Frontal cortex (tissue), 4 donors: Measurements from ENCODE around the gene NKX2-4. TPM values are rescaled to one million over a fixed set of nuclear protein-coding genes. Genes with fewer than 3 reads are reported as not detected.

Experiments used
- DNase-seq, 2 donors: peaks; one replicate each; pipeline ENCODE4 v3.0.0; 2012; ENCODE audit warnings: low spot score in 2 of 2
- FAIRE-seq: peaks from 2 replicates; lab custom pipeline; 2012; peaks lifted over from hg19 to GRCh38; lab: Jason Lieb, UNC
- total RNA-seq: library from RNA; depleted of rRNA; stranded (reverse); fragments of >200 nt; gene quantifications from one replicate; pipeline ENCODE4 v1.2.3, GENCODE V29; 2014
- donor health status: control.
- donor health status: control.
- donor health status: control.

Gene NKX2-4
- total RNA-seq, 1 donor from 2014 or later = not detected

DNA sequence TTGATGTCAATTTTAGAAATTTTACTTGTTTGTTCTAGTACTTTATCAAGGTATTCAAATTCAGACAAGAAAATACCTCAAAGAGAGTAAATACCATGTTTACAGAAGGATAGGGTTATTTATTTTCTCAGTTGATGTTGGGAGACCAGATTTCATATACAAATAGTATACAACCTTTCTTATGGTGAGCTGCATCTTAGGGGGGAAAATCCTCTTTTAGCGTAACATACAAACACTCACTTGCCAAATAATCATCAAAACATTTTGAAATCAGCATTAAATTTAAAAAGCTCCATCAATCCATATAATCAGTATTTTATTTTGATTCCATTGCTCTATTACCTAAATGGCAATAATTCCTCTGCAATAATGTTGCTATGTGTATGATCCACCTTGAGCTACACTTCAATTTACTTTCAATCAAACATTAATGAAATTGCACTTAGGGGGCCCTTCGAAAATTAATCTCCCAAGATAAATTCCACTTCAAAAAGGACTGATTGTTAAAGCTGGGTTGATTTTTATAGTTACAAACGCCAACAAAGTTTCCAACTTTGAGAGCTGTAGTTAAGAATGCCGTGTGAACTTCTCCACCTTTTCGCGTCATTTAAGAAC, 2.2 kb downstream of the NKX2-4 start:
- no peak for FAIRE-seq
- no peak for DNase-seq

DNA sequence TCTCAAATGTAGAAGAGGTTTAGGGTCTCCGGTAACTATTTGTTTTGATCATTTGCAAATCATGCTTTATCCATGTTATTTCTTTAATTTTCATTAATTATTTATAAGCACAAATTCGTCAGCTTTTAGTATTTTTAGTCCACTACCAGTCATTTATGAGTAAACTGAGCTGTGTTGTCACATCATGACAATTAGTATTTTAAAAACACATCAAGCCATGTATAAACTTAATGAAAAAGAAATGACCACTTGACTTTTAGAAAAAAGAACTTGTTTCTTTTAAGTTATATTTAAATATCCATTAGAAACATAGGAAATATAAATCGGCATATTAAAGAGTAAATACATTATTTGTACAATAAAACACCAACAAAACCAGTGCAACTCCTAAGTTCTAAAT, 2.8 kb downstream of the NKX2-4 start:
- no peak for DNase-seq

DNA sequence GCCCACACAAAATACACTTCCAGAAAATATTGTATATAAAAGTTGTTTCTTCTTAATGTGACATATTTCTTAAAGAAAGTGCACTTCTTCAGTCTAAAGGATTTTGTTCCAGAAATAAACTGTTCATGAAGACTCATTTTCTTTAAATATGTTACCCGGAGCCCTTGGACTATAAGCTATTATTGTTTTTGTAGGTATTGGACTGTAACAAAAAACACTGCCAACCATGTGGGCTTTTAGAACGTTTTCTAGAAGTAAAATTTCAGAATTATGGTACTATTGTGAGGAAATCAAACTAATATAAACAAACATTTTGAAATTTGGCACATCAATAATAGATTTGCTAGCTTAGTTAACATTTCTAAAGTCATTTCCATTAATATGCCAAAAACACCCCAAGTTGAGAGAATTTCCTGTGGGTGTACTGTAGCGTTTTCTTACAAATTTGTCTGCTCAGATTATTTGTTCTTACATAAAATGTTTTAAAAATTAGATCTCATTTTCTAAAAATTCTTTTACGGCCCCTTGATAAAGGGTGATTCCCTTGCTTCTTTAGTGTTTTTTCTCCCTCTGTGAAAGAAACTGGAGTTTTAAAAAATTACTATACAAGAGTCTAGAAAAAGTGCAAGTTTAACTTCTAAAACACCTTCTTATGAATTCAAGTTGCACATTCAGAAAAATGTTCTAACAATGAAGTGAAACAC, 3.4 kb downstream of the NKX2-4 start:
- DNase-seq (no peak), FAIRE-seq (no peak)

More for the DNA sequence above, 2.8 kb downstream of the NKX2-4 start:
- peak; percentile 65 for FAIRE-seq

DNA sequence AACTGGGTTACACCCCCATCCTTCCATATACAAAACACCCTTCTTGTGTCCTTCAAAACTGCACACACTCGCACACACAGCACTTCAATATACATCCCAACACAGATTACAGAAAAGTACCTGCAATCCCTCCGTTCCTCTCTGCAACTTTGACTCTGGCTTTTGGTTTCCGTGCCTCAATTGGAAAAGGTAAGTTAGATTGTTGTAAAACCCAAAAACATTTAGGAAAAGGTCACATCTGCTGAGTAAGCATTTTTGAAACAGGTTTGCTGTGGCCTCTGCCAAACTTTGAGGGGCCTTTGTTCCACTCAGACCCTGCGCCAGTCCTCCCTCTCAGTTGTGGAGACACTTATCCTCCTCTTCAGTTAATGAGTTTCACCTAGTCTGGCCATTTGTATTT, 4.2 kb downstream of the NKX2-4 start:
- no peak for FAIRE-seq
- DNase-seq = no peak

DNA sequence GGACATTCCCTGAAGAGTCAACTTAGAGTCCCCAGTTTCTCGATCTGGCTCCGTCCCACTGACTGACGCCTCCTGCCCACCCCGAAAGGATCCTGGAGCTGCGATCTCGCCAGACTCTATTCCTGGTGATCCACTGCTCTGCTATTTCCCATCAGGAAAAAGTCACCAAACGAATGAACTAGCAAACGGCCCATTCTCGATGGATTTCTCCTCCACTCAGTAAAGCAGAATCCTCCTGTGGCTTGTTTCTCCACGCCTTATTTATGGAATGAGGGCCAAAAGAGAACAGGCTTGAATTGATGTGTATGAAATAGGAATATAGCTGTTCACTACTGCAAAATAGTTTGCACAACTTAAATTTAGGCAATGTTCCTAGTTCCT, 5.4 kb downstream of the NKX2-4 start:
- DNase-seq = no peak

GRCh38 chr20:21391185-21391971, 5.9 kb downstream of the NKX2-4 start:
- FAIRE-seq = no peak

More for the DNA sequence above, 5.4 kb downstream of the NKX2-4 start:
- FAIRE-seq = no peak

DNA sequence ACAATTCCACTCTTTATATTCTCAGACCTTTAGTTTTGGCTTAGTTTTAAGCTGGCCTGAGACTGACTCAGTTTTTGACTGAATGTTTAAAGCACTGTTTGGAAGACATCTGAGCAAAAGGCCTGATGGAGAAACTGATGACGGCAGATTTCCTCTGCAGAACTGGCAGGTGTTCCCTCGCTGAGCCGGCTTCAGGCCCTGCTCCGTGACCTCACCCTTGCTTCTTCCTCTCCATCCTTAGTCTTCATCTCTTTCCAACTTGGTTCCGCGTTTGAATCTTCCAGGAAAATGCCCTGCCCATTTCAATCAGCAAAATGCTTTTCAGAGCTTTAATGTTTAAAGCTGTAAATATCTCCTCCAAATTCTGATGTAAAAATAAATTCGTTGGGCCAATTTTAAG, 6.6 kb downstream of the NKX2-4 start:
- DNase-seq (no peak), FAIRE-seq (no peak)

More at GRCh38 chr20:21391185-21391971, 5.9 kb downstream of the NKX2-4 start:
- DNase-seq = no peak

GRCh38 chr20:21389368-21389767, 8.0 kb downstream of the NKX2-4 start:
- FAIRE-seq (no peak), DNase-seq (no peak)

DNA sequence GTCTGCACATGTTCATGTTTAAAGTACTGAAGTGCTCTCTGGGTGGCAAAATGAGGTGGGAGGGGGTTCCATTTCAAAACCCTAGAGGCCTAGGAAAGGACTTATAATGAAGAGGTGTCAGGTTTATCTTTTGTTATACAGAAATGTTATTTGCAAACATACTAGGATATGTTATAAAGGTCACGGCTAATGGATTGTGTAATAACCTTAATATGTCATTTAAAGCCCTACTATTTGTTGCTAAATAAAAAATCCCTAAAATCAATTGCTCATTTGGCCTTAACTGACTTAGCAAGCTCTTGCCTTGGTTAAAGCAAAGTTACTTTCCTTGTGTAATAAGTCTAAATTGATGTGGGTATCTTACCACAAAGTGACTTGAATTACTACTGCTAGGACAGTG, 8.8 kb downstream of the NKX2-4 start:
- DNase-seq = no peak
- FAIRE-seq = no peak

DNA sequence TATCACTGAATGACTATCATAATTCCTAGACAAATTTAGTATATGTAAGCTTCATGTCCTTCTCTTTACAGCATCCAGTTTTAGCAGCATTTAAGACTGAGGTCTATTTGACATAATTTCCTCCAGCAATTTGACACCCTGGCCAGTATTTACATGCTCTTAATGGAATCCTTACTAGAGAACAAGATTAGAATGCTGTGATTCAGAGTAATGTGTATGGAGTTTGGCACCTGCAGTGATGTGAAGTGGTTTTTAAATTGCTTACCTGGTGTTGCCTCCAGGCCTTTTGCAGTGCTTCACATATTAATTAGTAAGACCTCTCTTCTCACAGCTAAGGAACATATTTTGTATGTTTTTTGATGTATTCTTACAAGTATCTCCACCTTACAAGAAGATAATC, 9.8 kb downstream of the NKX2-4 start:
- DNase-seq (no peak), FAIRE-seq (no peak)

GRCh38 chr20:21386111-21386510, 11.2 kb downstream of the NKX2-4 start:
- FAIRE-seq = no peak

GRCh38 chr20:21384308-21384892, 12.9 kb downstream of the NKX2-4 start:
- DNase-seq (no peak), FAIRE-seq (no peak)

More at GRCh38 chr20:21386111-21386510, 11.2 kb downstream of the NKX2-4 start:
- DNase-seq = no peak

DNA sequence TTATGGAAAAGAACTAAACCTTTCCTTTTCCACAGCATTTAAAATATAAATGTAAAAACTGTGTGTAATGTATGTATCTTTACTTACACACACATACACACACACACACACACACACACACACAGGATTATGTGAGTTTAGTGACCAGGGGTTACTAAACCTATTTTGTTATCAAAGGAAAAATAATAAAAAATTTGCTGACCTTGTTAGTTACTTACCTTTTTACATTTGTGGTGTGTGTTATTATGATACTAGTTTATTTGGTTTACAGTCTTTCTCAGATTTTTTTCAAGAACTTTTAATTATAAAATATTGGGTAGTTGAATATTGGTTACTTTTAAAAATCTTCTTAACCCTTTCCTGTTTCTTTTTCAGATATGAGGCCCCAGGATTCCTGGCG, 15.7 kb downstream of the NKX2-4 start:
- FAIRE-seq = peak; percentile 70
- no peak for DNase-seq

- FAIRE-seq (no peak), DNase-seq (no peak)
Measured at GRCh38 chr20:21380711-21381110, 16.6 kb downstream of the NKX2-4 start.

- no peak for FAIRE-seq
Measured at GRCh38 chr20:21378259-21378658, 19.1 kb downstream of the NKX2-4 start.

DNA sequence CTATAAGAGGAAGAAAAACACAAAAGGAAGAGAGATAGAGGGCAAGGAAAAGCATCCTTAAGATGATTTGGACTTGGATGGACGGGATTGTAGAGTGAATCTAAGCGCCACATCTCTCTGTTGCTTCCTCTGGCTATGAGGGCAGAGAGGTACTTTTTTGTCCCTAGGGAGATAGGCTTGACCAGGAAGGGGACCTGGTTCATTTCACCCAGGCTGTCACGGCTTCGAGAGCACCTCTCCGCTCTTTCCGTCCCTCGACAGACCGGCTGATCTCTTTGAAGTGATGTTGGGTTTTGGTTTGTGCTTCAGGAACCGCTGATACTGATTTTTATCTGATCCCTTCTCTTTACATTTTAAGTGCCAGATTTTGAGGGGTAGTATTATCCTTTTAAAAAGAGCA, 19.6 kb downstream of the NKX2-4 start:
- FAIRE-seq = no peak
- no peak for DNase-seq

More at GRCh38 chr20:21378259-21378658, 19.1 kb downstream of the NKX2-4 start:
- DNase-seq = no peak

GRCh38 chr20:21376626-21377025, 20.7 kb downstream of the NKX2-4 start:
- no peak for DNase-seq
- no peak for FAIRE-seq

GRCh38 chr20:21373436-21373835, 23.9 kb downstream of the NKX2-4 start:
- FAIRE-seq = no peak
- DNase-seq = no peak

- FAIRE-seq = no peak
- DNase-seq = no peak
Measured at GRCh38 chr20:21372016-21372415, 25.3 kb downstream of the NKX2-4 start.

- FAIRE-seq (no peak), DNase-seq (no peak)
Measured at GRCh38 chr20:21371193-21371592, 26.1 kb downstream of the NKX2-4 start.
